ENCODE results near the gene PARD3B. TPM values are rescaled to one million over a fixed set of nuclear protein-coding genes. Genes with fewer than 3 reads are reported as not detected.

The PARD3B gene
- total and polyA plus RNA-seq, 9 donors, result 6.4 to 15.3 (median 7.5) TPM

DNA sequence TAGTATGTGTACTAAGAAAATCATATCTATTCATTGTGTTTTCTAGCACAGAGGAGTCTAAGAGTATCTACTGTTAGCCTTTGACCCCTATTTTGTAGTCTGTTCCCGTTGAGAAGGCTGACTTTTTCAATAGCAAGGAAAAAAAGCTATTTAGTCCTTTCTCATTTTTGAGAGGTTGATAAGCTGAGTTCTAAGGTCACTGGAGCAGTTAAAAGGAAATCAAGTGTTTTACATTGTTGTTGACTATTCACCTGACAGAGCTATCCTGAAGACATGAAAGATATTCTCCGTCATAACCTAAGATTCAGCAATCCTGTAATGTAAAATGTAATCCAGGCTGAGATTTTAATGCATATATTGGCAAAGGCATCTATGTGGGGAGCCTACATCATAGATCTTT is 856.7 kb downstream of the PARD3B start:
- Histone ChIP-seq H3K9me3 (replicated peaks; ENCODE audit: control insufficient read depth, low read depth, low read length) (no peaks in the 10 kb centered on the region), H3K36me3 (ENCODE audit: control insufficient read depth, insufficient read depth, low read length) (no peaks in the 10 kb centered on the region), H3K4me3 (ENCODE audit: low read length) (no peak overlapping the region), H3K27ac (ENCODE audit: low read length) (no peak overlapping the region), H3K27me3 (ENCODE audit: control insufficient read depth, insufficient read depth, low read length) (no peaks in the 10 kb centered on the region), H3K4me1 (ENCODE audit: control insufficient read depth, insufficient read depth, low read length) (no peaks in the 10 kb centered on the region)
- WGBS (ENCODE audit: insufficient coverage), result no CpG with 5 or more reads among the region's 2 CpGs
- no peak for DNase-seq

GRCh38 chr2:205403244-205403825 is 858.1 kb downstream of the PARD3B start:
- no peaks in the 10 kb centered on the region for H3K27me3 ChIP-seq (ENCODE audit: control insufficient read depth, insufficient read depth, low read length)
- DNase-seq, result no peak
- no peak overlapping the region for H3K27ac ChIP-seq (ENCODE audit: low read length)
- H3K9me3 ChIP-seq (replicated peaks; ENCODE audit: control insufficient read depth, low read depth, low read length), result no peaks in the 10 kb centered on the region
- H3K4me3 ChIP-seq (ENCODE audit: low read length), result no peak overlapping the region
- no peaks in the 10 kb centered on the region for H3K4me1 ChIP-seq (ENCODE audit: control insufficient read depth, insufficient read depth, low read length)
- no CpG with 5 or more reads among the region's 2 CpGs for WGBS (ENCODE audit: insufficient coverage)
- no peaks in the 10 kb centered on the region for H3K36me3 ChIP-seq (ENCODE audit: control insufficient read depth, insufficient read depth, low read length)

DNA sequence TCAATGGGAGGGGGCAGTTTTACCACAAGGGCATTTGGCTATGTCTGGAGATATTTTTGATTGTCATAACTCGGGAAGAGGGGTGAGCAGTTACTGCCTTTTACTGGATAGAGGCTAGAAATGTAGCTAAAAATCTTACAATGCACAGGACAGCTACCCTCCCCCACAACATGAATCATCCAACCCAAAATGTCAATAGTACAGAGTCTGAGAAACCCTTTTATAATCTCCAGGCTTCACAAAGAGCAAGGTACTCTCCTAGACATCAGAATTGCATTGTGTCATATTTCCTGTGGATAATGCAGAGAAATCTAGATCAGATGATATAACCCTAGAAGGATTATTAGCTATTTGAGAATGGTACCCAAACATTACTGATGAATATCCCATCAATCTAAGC is 859.9 kb downstream of the PARD3B start:
- Histone ChIP-seq H3K27me3 (ENCODE audit: control insufficient read depth, insufficient read depth, low read length) (no peaks in the 10 kb centered on the region), H3K9me3 (replicated peaks; ENCODE audit: control insufficient read depth, low read depth, low read length) (no peaks in the 10 kb centered on the region), H3K27ac (ENCODE audit: low read length) (peak overlapping the region; percentile 40), H3K4me3 (ENCODE audit: low read length) (no peak overlapping the region), H3K36me3 (ENCODE audit: control insufficient read depth, insufficient read depth, low read length) (no peaks in the 10 kb centered on the region), H3K4me1 (ENCODE audit: control insufficient read depth, insufficient read depth, low read length) (no peaks in the 10 kb centered on the region)
- DNase-seq, result no peak
- WGBS (ENCODE audit: insufficient coverage), result no CpG with 5 or more reads among the region's 1 CpG

- Histone ChIP-seq H3K27ac (ENCODE audit: low read length) (peak overlapping the region; percentile 40), H3K36me3 (ENCODE audit: control insufficient read depth, insufficient read depth, low read length) (no peaks in the 10 kb centered on the region), H3K4me3 (ENCODE audit: low read length) (no peak overlapping the region), H3K27me3 (ENCODE audit: control insufficient read depth, insufficient read depth, low read length) (no peaks in the 10 kb centered on the region), H3K9me3 (replicated peaks; ENCODE audit: control insufficient read depth, low read depth, low read length) (no peaks in the 10 kb centered on the region), H3K4me1 (ENCODE audit: control insufficient read depth, insufficient read depth, low read length) (no peaks in the 10 kb centered on the region)
- 0% methylated on average over 1 of the region's 3 CpGs for WGBS (ENCODE audit: insufficient coverage)
- peak; percentile 92 for DNase-seq
These were observed 860.5 kb downstream of the PARD3B start for GRCh38 chr2:205405752-205406151.

DNA sequence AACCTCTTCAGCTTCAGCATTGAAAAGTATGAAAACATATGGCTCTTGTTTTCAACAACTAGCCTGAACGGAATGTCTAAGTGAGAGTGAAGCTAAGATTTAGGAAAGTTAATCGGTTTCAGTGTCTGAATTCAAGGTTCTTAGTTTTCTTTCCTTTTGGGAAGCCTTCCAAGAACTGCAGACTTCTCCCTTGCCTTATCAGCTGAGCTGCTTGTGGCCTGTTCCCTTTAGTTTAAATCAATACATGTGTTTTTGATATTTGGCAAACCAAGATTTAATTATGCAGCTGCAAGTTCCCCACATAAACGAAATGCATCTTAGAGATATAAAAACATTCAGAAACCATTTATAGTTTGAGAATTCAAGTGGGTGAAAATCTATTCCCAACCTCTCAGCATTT is 862.7 kb downstream of the PARD3B start:
- Histone ChIP-seq H3K4me1 (ENCODE audit: control insufficient read depth, insufficient read depth, low read length) (peaks cover 5% of the 10 kb centered on the region), H3K9me3 (replicated peaks; ENCODE audit: control insufficient read depth, low read depth, low read length) (no peaks in the 10 kb centered on the region), H3K36me3 (ENCODE audit: control insufficient read depth, insufficient read depth, low read length) (no peaks in the 10 kb centered on the region), H3K4me3 (ENCODE audit: low read length) (no peak overlapping the region), H3K27me3 (ENCODE audit: control insufficient read depth, insufficient read depth, low read length) (no peaks in the 10 kb centered on the region), H3K27ac (ENCODE audit: low read length) (peak overlapping the region; percentile 77)
- peak; percentile 97 for DNase-seq
- no CpG with 5 or more reads among the region's 3 CpGs for WGBS (ENCODE audit: insufficient coverage)

DNA sequence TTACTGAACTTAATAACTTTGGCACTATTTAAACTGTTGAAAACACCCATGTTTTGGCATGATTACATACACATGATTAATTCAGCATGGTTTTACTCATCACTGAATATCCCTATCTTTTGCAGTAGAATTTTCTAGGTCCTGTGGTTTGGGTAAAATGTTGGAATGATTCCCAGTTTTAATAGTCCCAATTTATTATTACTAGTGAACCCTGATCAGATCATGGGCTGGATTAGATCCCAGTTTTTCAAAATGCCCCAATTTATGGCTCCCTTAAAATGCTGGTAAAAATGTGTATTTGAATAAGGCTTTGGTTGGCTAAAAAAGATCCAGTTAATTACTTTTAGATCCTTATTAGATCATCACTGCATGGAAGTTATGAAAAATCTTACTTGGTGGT is 863.4 kb downstream of the PARD3B start:
- no peaks in the 10 kb centered on the region for H3K36me3 ChIP-seq (ENCODE audit: control insufficient read depth, insufficient read depth, low read length)
- H3K4me3 ChIP-seq (ENCODE audit: low read length), result no peak overlapping the region
- H3K9me3 ChIP-seq (replicated peaks; ENCODE audit: control insufficient read depth, low read depth, low read length), result no peaks in the 10 kb centered on the region
- peak overlapping the region; percentile 66 for H3K27ac ChIP-seq (ENCODE audit: low read length)
- peaks cover 5% of the 10 kb centered on the region for H3K4me1 ChIP-seq (ENCODE audit: control insufficient read depth, insufficient read depth, low read length)
- no peaks in the 10 kb centered on the region for H3K27me3 ChIP-seq (ENCODE audit: control insufficient read depth, insufficient read depth, low read length)
- DNase-seq, result peak; percentile 37

DNA sequence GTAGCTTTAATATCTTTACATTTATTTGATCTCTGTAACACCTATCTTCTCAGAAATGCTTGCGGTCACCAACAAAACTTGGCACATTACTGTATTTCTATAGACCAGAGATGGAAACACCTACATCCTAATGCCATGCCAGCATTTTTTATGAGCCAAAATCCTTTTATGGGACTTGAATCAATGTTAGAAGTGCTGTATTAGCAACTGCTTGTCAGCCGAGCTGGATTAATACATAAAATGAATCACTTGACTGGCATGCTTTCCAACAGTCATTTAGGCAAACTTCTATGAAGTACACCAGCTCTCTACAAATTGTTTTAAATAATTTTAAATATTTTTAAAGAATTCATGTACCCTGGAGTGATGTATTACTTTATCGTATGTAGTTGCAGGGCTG is 864.1 kb downstream of the PARD3B start:
- Histone ChIP-seq H3K9me3 (replicated peaks; ENCODE audit: control insufficient read depth, low read depth, low read length) (no peaks in the 10 kb centered on the region), H3K4me1 (ENCODE audit: control insufficient read depth, insufficient read depth, low read length) (peaks cover 5% of the 10 kb centered on the region), H3K36me3 (ENCODE audit: control insufficient read depth, insufficient read depth, low read length) (no peaks in the 10 kb centered on the region), H3K27me3 (ENCODE audit: control insufficient read depth, insufficient read depth, low read length) (no peaks in the 10 kb centered on the region), H3K27ac (ENCODE audit: low read length) (peak overlapping the region; percentile 66), H3K4me3 (ENCODE audit: low read length) (no peak overlapping the region)
- no CpG with 5 or more reads among the region's 3 CpGs for WGBS (ENCODE audit: insufficient coverage)
- peak; percentile 74 for DNase-seq

DNA sequence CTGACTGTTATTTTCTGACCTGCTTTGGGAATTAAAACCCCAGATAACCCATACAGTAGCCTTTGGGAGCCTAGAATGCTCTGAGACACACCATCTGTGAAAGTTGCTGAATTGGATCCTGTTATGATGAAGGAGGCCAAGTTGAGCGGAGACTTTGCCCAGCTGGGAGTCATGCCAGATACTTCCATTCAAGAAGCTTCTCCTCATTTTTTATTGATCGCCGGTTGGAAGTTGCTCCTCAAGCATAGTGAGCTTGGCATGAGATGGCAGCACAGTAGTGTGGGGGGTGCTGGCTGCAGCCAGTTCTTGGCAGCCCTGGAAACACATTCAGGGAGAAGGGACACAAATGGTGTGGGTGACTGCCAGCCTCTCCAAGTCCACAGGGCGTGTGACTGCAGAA is 866.3 kb downstream of the PARD3B start:
- no peaks in the 10 kb centered on the region for H3K36me3 ChIP-seq (ENCODE audit: control insufficient read depth, insufficient read depth, low read length)
- H3K4me1 ChIP-seq (ENCODE audit: control insufficient read depth, insufficient read depth, low read length), result peaks cover 5% of the 10 kb centered on the region
- H3K4me3 ChIP-seq (ENCODE audit: low read length), result no peak overlapping the region
- peak; percentile 55 for DNase-seq
- WGBS (ENCODE audit: insufficient coverage), result no CpG with 5 or more reads among the region's 4 CpGs
- no peak overlapping the region for H3K27ac ChIP-seq (ENCODE audit: low read length)
- no peaks in the 10 kb centered on the region for H3K27me3 ChIP-seq (ENCODE audit: control insufficient read depth, insufficient read depth, low read length)
- H3K9me3 ChIP-seq (replicated peaks; ENCODE audit: control insufficient read depth, low read depth, low read length), result no peaks in the 10 kb centered on the region

DNA sequence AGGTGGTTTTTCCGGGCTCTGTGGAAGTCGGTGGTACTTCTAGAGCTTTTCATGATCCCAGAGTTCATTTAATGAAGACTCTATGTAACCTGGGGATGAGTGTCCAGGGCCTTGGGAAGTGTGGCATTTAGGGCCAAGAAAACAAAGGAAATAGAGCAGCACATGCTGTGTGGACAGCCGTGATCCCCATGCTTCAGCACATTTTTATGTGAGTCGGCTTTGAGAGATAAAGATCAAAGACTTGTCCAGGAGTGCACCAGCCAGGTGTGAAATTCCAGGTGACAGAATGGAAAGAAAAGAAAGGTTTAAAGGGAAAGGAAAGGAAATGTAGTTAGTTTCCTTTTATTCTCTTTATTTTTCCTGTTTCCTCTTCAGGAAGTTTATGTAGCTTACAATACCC is 879.1 kb downstream of the PARD3B start:
- H3K27ac ChIP-seq (ENCODE audit: low read length), result no peak overlapping the region
- no peaks in the 10 kb centered on the region for H3K36me3 ChIP-seq (ENCODE audit: control insufficient read depth, insufficient read depth, low read length)
- H3K27me3 ChIP-seq (ENCODE audit: control insufficient read depth, insufficient read depth, low read length), result no peaks in the 10 kb centered on the region
- WGBS (ENCODE audit: insufficient coverage), result 67% methylated on average over 4 of the region's 4 CpGs
- no peak overlapping the region for H3K4me3 ChIP-seq (ENCODE audit: low read length)
- H3K9me3 ChIP-seq (replicated peaks; ENCODE audit: control insufficient read depth, low read depth, low read length), result no peaks in the 10 kb centered on the region
- DNase-seq, result no peak
- no peaks in the 10 kb centered on the region for H3K4me1 ChIP-seq (ENCODE audit: control insufficient read depth, insufficient read depth, low read length)

DNA sequence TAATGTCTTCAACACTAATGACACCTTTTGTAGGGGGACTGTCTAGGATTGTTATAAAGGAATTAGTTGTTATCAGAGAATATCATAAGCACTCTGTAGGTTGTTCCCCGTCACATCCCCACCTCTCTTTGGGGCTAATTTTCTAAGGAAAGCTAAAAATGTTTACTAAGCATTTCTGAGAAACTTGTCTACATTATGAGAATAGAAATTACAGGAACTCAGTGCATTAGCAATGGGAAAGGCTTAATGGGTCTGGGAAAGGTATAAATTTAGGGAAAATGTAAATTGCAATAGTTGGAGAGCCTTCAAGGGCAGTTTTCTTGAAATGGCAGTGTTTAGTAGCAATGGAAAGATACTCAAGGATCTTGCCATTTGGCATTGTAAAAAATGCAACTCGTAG is 879.8 kb downstream of the PARD3B start:
- no peak overlapping the region for H3K27ac ChIP-seq (ENCODE audit: low read length)
- WGBS (ENCODE audit: insufficient coverage), result 60% methylated on average over 1 of the region's 2 CpGs
- no peaks in the 10 kb centered on the region for H3K27me3 ChIP-seq (ENCODE audit: control insufficient read depth, insufficient read depth, low read length)
- no peaks in the 10 kb centered on the region for H3K36me3 ChIP-seq (ENCODE audit: control insufficient read depth, insufficient read depth, low read length)
- DNase-seq, result no peak
- H3K4me1 ChIP-seq (ENCODE audit: control insufficient read depth, insufficient read depth, low read length), result no peaks in the 10 kb centered on the region
- H3K9me3 ChIP-seq (replicated peaks; ENCODE audit: control insufficient read depth, low read depth, low read length), result no peaks in the 10 kb centered on the region
- no peak overlapping the region for H3K4me3 ChIP-seq (ENCODE audit: low read length)

GRCh38 chr2:205427112-205427511 is 881.8 kb downstream of the PARD3B start:
- Histone ChIP-seq H3K4me3 (ENCODE audit: low read length) (no peak overlapping the region), H3K9me3 (replicated peaks; ENCODE audit: control insufficient read depth, low read depth, low read length) (no peaks in the 10 kb centered on the region), H3K4me1 (ENCODE audit: control insufficient read depth, insufficient read depth, low read length) (no peaks in the 10 kb centered on the region), H3K36me3 (ENCODE audit: control insufficient read depth, insufficient read depth, low read length) (no peaks in the 10 kb centered on the region), H3K27me3 (ENCODE audit: control insufficient read depth, insufficient read depth, low read length) (no peaks in the 10 kb centered on the region), H3K27ac (ENCODE audit: low read length) (no peak overlapping the region)
- DNase-seq, result no peak
- no CpG with 5 or more reads among the region's 3 CpGs for WGBS (ENCODE audit: insufficient coverage)
